22Rv1 (cell line): ENCODE measurements around the gene AKAP8L.

Experiments used
- ZFX ChIP-seq: fragments of 450-650 bp; IDR thresholded peaks from 2 replicates; pipeline ENCODE4 v1.6.1; 2017; ENCODE audit warnings: antibody characterized with exemption, borderline replicate concordance
- TF ChIP-seq, protein P1 (sequence below): fragments of 450-650 bp; IDR thresholded peaks from 2 replicates; pipeline ENCODE4 v1.5.1; 2017; ENCODE audit warnings: mild to moderate bottlenecking

GRCh38 chr19:15442142-15442920, 23.5 kb upstream of the AKAP8L start:
- TF ChIP-seq, protein P1, sequence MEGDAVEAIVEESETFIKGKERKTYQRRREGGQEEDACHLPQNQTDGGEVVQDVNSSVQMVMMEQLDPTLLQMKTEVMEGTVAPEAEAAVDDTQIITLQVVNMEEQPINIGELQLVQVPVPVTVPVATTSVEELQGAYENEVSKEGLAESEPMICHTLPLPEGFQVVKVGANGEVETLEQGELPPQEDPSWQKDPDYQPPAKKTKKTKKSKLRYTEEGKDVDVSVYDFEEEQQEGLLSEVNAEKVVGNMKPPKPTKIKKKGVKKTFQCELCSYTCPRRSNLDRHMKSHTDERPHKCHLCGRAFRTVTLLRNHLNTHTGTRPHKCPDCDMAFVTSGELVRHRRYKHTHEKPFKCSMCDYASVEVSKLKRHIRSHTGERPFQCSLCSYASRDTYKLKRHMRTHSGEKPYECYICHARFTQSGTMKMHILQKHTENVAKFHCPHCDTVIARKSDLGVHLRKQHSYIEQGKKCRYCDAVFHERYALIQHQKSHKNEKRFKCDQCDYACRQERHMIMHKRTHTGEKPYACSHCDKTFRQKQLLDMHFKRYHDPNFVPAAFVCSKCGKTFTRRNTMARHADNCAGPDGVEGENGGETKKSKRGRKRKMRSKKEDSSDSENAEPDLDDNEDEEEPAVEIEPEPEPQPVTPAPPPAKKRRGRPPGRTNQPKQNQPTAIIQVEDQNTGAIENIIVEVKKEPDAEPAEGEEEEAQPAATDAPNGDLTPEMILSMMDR, result no peak
- no peak for TF ChIP-seq ZFX
